ENCODE results near the gene ACD. TPM values are rescaled to one million over a fixed set of nuclear protein-coding genes. Genes with fewer than 3 reads are reported as not detected.

The ACD gene
- total and polyA plus RNA-seq, 8 donors: 12.9 to 27.5 (median 23.2) TPM

- H3K27ac ChIP-seq: no peak overlapping the region
- no peak for DNase-seq
Observed at GRCh38 chr16:67650023-67650422, 10.0 kb downstream of the ACD start.

GRCh38 chr16:67649494-67649931 lies 10.5 kb downstream of the ACD start:
- H3K27me3 ChIP-seq: peaks cover 46 to 96% of the 10 kb centered on the region in 2 donors
- H3K36me3 ChIP-seq: no peaks in the 10 kb centered on the region
- ATAC-seq (no peak), DNase-seq (peak in 1 of 4 donors; percentile 78)
- intact Hi-C loops (cut with DNase I): loop anchor here in 1 of 2 donors (10.0 kb wide), 1 partner anchor 105 kb away; no protein-coding TSS in a partner anchor
- peaks cover 5 to 19% of the 10 kb centered on the region in 2 donors for H3K4me1 ChIP-seq
- no peak overlapping the region for H3K27ac ChIP-seq
- H3K9me3 ChIP-seq: no peaks in the 10 kb centered on the region
- H3K4me3 ChIP-seq: no peak overlapping the region
- TF ChIP-seq, protein P1, sequence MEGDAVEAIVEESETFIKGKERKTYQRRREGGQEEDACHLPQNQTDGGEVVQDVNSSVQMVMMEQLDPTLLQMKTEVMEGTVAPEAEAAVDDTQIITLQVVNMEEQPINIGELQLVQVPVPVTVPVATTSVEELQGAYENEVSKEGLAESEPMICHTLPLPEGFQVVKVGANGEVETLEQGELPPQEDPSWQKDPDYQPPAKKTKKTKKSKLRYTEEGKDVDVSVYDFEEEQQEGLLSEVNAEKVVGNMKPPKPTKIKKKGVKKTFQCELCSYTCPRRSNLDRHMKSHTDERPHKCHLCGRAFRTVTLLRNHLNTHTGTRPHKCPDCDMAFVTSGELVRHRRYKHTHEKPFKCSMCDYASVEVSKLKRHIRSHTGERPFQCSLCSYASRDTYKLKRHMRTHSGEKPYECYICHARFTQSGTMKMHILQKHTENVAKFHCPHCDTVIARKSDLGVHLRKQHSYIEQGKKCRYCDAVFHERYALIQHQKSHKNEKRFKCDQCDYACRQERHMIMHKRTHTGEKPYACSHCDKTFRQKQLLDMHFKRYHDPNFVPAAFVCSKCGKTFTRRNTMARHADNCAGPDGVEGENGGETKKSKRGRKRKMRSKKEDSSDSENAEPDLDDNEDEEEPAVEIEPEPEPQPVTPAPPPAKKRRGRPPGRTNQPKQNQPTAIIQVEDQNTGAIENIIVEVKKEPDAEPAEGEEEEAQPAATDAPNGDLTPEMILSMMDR (IDR thresholded peaks at IDR 0.05): no peak

More at GRCh38 chr16:67650023-67650422, 10.0 kb downstream of the ACD start:
- Histone ChIP-seq H3K9me3 (no peaks in the 10 kb centered on the region), H3K36me3 (no peaks in the 10 kb centered on the region), H3K27me3 (peaks cover 45 to 96% of the 10 kb centered on the region in 2 donors), H3K4me3 (no peak overlapping the region), H3K4me1 (peaks cover 5 to 14% of the 10 kb centered on the region in 2 donors)
- TF ChIP-seq, protein P1 (IDR thresholded peaks at IDR 0.05): no peak
- no peak for ATAC-seq
- intact Hi-C loops (cut with DNase I): loop anchor here in 1 of 2 donors (10.0 kb wide), 1 partner anchor 105 kb away; no protein-coding TSS in a partner anchor

- Histone ChIP-seq H3K27ac (no peak overlapping the region), H3K4me1 (peaks cover 5 to 22% of the 10 kb centered on the region in 2 donors), H3K36me3 (no peaks in the 10 kb centered on the region), H3K4me3 (no peak overlapping the region), H3K27me3 (peaks cover 41 to 92% of the 10 kb centered on the region in 2 donors), H3K9me3 (no peaks in the 10 kb centered on the region)
- DNase-seq (no peak), ATAC-seq (no peak)
- TF ChIP-seq, protein P1 (IDR thresholded peaks at IDR 0.05): no peak
- intact Hi-C loops (cut with DNase I): loop anchor here in 1 of 2 donors (10.0 kb wide), 1 partner anchor 104 kb away; no protein-coding TSS in a partner anchor
Observed at GRCh38 chr16:67648764-67649407, 11.2 kb downstream of the ACD start.

GRCh38 chr16:67648088-67648763 lies 11.8 kb downstream of the ACD start:
- Histone ChIP-seq H3K4me3 (no peak overlapping the region), H3K4me1 (peaks cover 2 to 18% of the 10 kb centered on the region in 2 donors), H3K9me3 (no peaks in the 10 kb centered on the region), H3K36me3 (no peaks in the 10 kb centered on the region), H3K27me3 (peaks cover 35 to 86% of the 10 kb centered on the region in 2 donors), H3K27ac (no peak overlapping the region)
- intact Hi-C loops (cut with DNase I): loop anchor here in 1 of 2 donors (10.0 kb wide), 1 partner anchor 103 kb away; no protein-coding TSS in a partner anchor
- DNase-seq (peak in 1 of 4 donors; percentile 77), ATAC-seq (no peak)
- TF ChIP-seq, protein P1 (IDR thresholded peaks at IDR 0.05): no peak

- TF ChIP-seq, protein P1 (IDR thresholded peaks at IDR 0.05): no peak
- no peak overlapping the region for H3K27ac ChIP-seq
- peaks cover 0 to 13% of the 10 kb centered on the region in 2 donors for H3K4me1 ChIP-seq
- H3K9me3 ChIP-seq: no peaks in the 10 kb centered on the region
- intact Hi-C loops (cut with DNase I): loop anchor here in 1 of 2 donors (10.0 kb wide), 1 partner anchor 103 kb away; no protein-coding TSS in a partner anchor
- DNase-seq (peak in 1 of 4 donors; percentile 57), ATAC-seq (no peak)
- H3K4me3 ChIP-seq: no peak overlapping the region
- H3K27me3 ChIP-seq: peaks cover 33 to 80% of the 10 kb centered on the region in 2 donors
- no peaks in the 10 kb centered on the region for H3K36me3 ChIP-seq
Observed at GRCh38 chr16:67647681-67648080, 12.4 kb downstream of the ACD start.

Measured in left lung (tissue), 10 donors.